Esophagus squamous epithelium (tissue), 4 donors: ENCODE data around the gene VOPP1.

Source experiments
- POLR2A ChIP-seq, 4 donors: fragments of 450-650 bp; IDR thresholded peaks; one replicate each; pipeline ENCODE4 v1.6.1; 2017; ENCODE audit warnings: antibody characterized with exemption in 4 of 4, mild to moderate bottlenecking in 4 of 4, moderate library complexity in 3 of 4
- TF ChIP-seq, protein P1 (sequence below), 6 experiments: fragments of 450-650 bp in 4 of 6; fragments of 200-600 bp in 2 of 6; sonication (generic) in 2 of 6; IDR thresholded peaks; one replicate each; pipeline ENCODE4 v1.5.1; 2016 to 2019; ENCODE audit warnings: antibody characterized with exemption in 6 of 6, mild to moderate bottlenecking in 4 of 6, moderate library complexity in 4 of 6

DNA sequence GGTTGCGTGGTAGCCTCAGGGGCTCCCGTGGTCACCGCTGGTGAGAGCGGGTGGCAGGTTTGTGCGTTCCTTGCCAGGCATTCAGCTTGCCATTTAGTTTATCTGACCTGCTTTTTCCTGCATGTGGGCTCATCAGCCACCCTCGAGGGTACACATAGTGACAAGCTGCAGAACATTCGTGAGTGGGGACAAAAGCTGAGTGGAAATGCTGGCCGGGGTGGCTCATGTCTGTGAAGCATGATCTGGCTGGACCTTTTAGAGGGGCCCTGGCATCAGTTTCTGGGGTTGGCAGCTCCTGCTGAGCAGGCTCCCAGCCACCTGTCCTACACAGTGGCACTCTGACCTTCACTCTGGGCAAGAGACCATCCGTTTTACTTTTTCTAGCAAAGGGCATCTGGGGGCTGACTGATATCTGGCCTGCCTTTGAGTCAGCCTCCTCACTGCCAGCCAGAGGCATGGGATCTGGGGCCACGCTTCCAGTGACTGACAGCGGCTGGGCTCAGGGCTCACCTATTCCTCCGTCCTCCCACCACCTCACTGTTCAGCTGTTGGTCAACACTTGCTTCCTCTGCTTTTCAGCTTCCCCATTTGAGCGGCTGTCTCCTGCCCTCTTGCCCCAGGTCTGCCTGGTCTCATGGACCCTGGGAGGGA is 132.1 kb downstream of the VOPP1 start:
- no peak for TF ChIP-seq POLR2A (IDR thresholded peaks at IDR 0.05)
- TF ChIP-seq, protein P1, sequence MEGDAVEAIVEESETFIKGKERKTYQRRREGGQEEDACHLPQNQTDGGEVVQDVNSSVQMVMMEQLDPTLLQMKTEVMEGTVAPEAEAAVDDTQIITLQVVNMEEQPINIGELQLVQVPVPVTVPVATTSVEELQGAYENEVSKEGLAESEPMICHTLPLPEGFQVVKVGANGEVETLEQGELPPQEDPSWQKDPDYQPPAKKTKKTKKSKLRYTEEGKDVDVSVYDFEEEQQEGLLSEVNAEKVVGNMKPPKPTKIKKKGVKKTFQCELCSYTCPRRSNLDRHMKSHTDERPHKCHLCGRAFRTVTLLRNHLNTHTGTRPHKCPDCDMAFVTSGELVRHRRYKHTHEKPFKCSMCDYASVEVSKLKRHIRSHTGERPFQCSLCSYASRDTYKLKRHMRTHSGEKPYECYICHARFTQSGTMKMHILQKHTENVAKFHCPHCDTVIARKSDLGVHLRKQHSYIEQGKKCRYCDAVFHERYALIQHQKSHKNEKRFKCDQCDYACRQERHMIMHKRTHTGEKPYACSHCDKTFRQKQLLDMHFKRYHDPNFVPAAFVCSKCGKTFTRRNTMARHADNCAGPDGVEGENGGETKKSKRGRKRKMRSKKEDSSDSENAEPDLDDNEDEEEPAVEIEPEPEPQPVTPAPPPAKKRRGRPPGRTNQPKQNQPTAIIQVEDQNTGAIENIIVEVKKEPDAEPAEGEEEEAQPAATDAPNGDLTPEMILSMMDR (IDR thresholded peaks at IDR 0.05): no peak
